Sigmoid colon (tissue), 4 donors: ENCODE measurements around the gene CD164L2.

Experiments
- CTCF ChIP-seq, 4 experiments: fragments of 450-650 bp in 3 of 4; fragments of 200-600 bp in 1 of 4; IDR thresholded peaks; one replicate each; pipeline ENCODE4 v1.5.1; 2016 to 2019; ENCODE audit warnings: antibody characterized with exemption in 4 of 4, mild to moderate bottlenecking in 3 of 4, moderate library complexity in 2 of 4
- EP300 ChIP-seq, 4 donors: sonication (generic); formaldehyde crosslinking; IDR thresholded peaks; one replicate each; pipeline ENCODE4 v1.6.1; 2017; ENCODE audit warnings: antibody characterized with exemption in 4 of 4
- POLR2A ChIP-seq, 2 donors: fragments of 450-650 bp; IDR thresholded peaks; one replicate each; pipeline ENCODE4 v1.6.1; 2016; ENCODE audit warnings: antibody characterized with exemption in 2 of 2, mild to moderate bottlenecking in 2 of 2, moderate library complexity in 2 of 2
- POLR2AphosphoS5 ChIP-seq, 4 donors: sonication (generic); formaldehyde crosslinking; IDR thresholded peaks; one replicate each; pipeline ENCODE4 v1.6.1; 2017; ENCODE audit warnings: antibody characterized with exemption in 4 of 4

GRCh38 chr1:27374362-27375086, 8.6 kb downstream of the CD164L2 start, which contains the start of gene FCN3:
- TF ChIP-seq EP300 (IDR thresholded peaks at IDR 0.05) (no peak), POLR2AphosphoS5 (IDR thresholded peaks at IDR 0.05) (no peak), CTCF (IDR thresholded peaks at IDR 0.05) (no peak), POLR2A (IDR thresholded peaks at IDR 0.05) (no peak)
